GM12865 (cell line): Measurements from ENCODE around the gene FBXO8.

ENCODE experiments used
- DNase-seq: peaks from one replicate; pipeline ENCODE4 v3.0.0; 2010; ENCODE audit warnings: low read depth
- H3K4me3 ChIP-seq: 2 replicates; pipeline ENCODE4 v1.5.1; 2011; ENCODE audit warnings: mild to moderate bottlenecking, low read depth, low read length, control low read depth
- CTCF ChIP-seq: IDR thresholded peaks from 2 replicates; pipeline ENCODE4 v1.5.1; 2011; ENCODE audit warnings: low read length, control low read depth, low read depth, inconsistent platforms; ENCODE audit not compliant: insufficient read depth; ENCODE audit errors: missing control alignments

Gene FBXO8

GRCh38 chr4:174283507-174284471 is at the start of gene FBXO8, which contains the start of gene CEP44:
FBXO8 (minus strand) TSS chr4:174283667; CDS start chr4:174263092, 20,575 bp downstream.
CEP44 (plus strand) TSS chr4:174283911; CDS start chr4:174299122, 15,211 bp downstream.
- DNase-seq = peak; percentile 74
- no peak for TF ChIP-seq CTCF
- H3K4me3 ChIP-seq = peak within 1 kb of the TSS; percentile 84

- TF ChIP-seq CTCF = no peak
- no peak for DNase-seq
- no peak overlapping the region for H3K4me3 ChIP-seq
Observed at GRCh38 chr4:174332741-174333493, 49.5 kb upstream of the FBXO8 start.

- no peak for DNase-seq
- no peak for TF ChIP-seq CTCF
- no peak overlapping the region for H3K4me3 ChIP-seq
Observed at GRCh38 chr4:174324725-174325124, 41.3 kb upstream of the FBXO8 start.

- no peak for TF ChIP-seq CTCF
- DNase-seq = no peak
- H3K4me3 ChIP-seq = no peak overlapping the region
Observed at GRCh38 chr4:174324236-174324635, 40.8 kb upstream of the FBXO8 start.

GRCh38 chr4:174320494-174321199 is 37.2 kb upstream of the FBXO8 start:
- DNase-seq = no peak
- TF ChIP-seq CTCF = no peak
- H3K4me3 ChIP-seq = no peak overlapping the region
